Measurements from ENCODE around the gene GNAL. TPM values are rescaled to one million over a fixed set of nuclear protein-coding genes. Genes with fewer than 3 reads are reported as not detected.

The GNAL gene
- total and polyA plus RNA-seq, 7 donors, result 0.46 to 25.1 (median 13.2) TPM

- 81 to 95% methylated on average over 5 of the region's 5 CpGs for WGBS, 2 donors
- DNase-seq, result no peak
- Histone ChIP-seq H3K9me3 (no peaks in the 10 kb centered on the region), H3K4me1 (peaks cover 0 to 6% (median 0%) of the 10 kb centered on the region in 4 donors), H3K36me3 (no peaks in the 10 kb centered on the region), H3K27ac (no peak overlapping the region), H3K27me3 (peaks cover 0 to 11% (median 2%) of the 10 kb centered on the region in 3 donors), H3K4me3 (no peak overlapping the region)
- TF ChIP-seq POLR2AphosphoS5 (IDR thresholded peaks at IDR 0.05), result no peak
- TF ChIP-seq CTCF (IDR thresholded peaks at IDR 0.05), result no peak
- no peak for TF ChIP-seq POLR2A (IDR thresholded peaks at IDR 0.05)
- no peak for TF ChIP-seq EP300 (IDR thresholded peaks at IDR 0.05)
- intact Hi-C loops (cut with DNase I), result loop anchor here (5.0 kb wide), 2 partner anchors 74 to 579 kb away; no protein-coding TSS in a partner anchor
Measured at GRCh38 chr18:11658019-11658418, 31.0 kb upstream of the GNAL start.

- H3K36me3 ChIP-seq, result no peaks in the 10 kb centered on the region
- intact Hi-C loops (cut with DNase I), result loop anchor here (5.0 kb wide), 2 partner anchors 73 to 578 kb away; no protein-coding TSS in a partner anchor
- no peak overlapping the region for H3K27ac ChIP-seq
- H3K4me1 ChIP-seq, result peaks cover 0 to 6% (median 0%) of the 10 kb centered on the region in 4 donors
- H3K4me3 ChIP-seq, result no peak overlapping the region
- 79 to 87% methylated on average over 6 of the region's 6 CpGs for WGBS, 2 donors
- H3K27me3 ChIP-seq, result peaks cover 0 to 11% (median 2%) of the 10 kb centered on the region in 3 donors
- DNase-seq, result no peak
- no peaks in the 10 kb centered on the region for H3K9me3 ChIP-seq
- no peak for TF ChIP-seq POLR2AphosphoS5 (IDR thresholded peaks at IDR 0.05)
- no peak for TF ChIP-seq CTCF (IDR thresholded peaks at IDR 0.05)
- TF ChIP-seq EP300 (IDR thresholded peaks at IDR 0.05), result no peak
- TF ChIP-seq POLR2A (IDR thresholded peaks at IDR 0.05), result no peak
Measured at GRCh38 chr18:11658989-11659388, 30.1 kb upstream of the GNAL start.

- no peak for DNase-seq
- WGBS, 2 donors, result 93 to 94% methylated on average over 7 of the region's 7 CpGs
- intact Hi-C loops (cut with DNase I), result no loop called here
- H3K9me3 ChIP-seq, result no peaks in the 10 kb centered on the region
- no peaks in the 10 kb centered on the region for H3K36me3 ChIP-seq
- peaks cover 0 to 11% (median 0%) of the 10 kb centered on the region in 3 donors for H3K27me3 ChIP-seq
- no peak for TF ChIP-seq CTCF (IDR thresholded peaks at IDR 0.05)
- no peak for TF ChIP-seq EP300 (IDR thresholded peaks at IDR 0.05)
- no peak for TF ChIP-seq POLR2AphosphoS5 (IDR thresholded peaks at IDR 0.05)
- TF ChIP-seq POLR2A (IDR thresholded peaks at IDR 0.05), result no peak
- no peak overlapping the region for H3K4me3 ChIP-seq
- H3K27ac ChIP-seq, result no peak overlapping the region
- H3K4me1 ChIP-seq, result no peaks in the 10 kb centered on the region
Measured at GRCh38 chr18:11660691-11661090, 28.4 kb upstream of the GNAL start.

- WGBS, 2 donors, result 68 to 74% methylated on average over 5 of the region's 5 CpGs
Measured at GRCh38 chr18:11661430-11661829, 27.6 kb upstream of the GNAL start.

More at GRCh38 chr18:11661430-11661829, 27.6 kb upstream of the GNAL start:
- no peaks in the 10 kb centered on the region for H3K9me3 ChIP-seq
- DNase-seq, result no peak
- no peak overlapping the region for H3K4me3 ChIP-seq
- no peak overlapping the region for H3K27ac ChIP-seq
- H3K27me3 ChIP-seq, result peaks cover 0 to 6% (median 0%) of the 10 kb centered on the region in 3 donors
- H3K4me1 ChIP-seq, result no peaks in the 10 kb centered on the region
- H3K36me3 ChIP-seq, result no peaks in the 10 kb centered on the region
- TF ChIP-seq POLR2AphosphoS5 (IDR thresholded peaks at IDR 0.05), result no peak
- no peak for TF ChIP-seq EP300 (IDR thresholded peaks at IDR 0.05)
- TF ChIP-seq POLR2A (IDR thresholded peaks at IDR 0.05), result no peak
- TF ChIP-seq CTCF (IDR thresholded peaks at IDR 0.05), result no peak
- intact Hi-C loops (cut with DNase I), result no loop called here

All from sigmoid colon (tissue), 7 donors.